Activated CD4-positive, alpha-beta memory T cell treated with anti-CD3 and anti-CD28 coated beads for 36 hours (primary cell): ENCODE data around the gene CRYBB3. TPM values are rescaled to one million over a fixed set of nuclear protein-coding genes. Genes with fewer than 3 reads are reported as not detected.
A peak's percentile ranks its signal among the peaks of the same experiment; 100 is the strongest.
"Not testable (repeated sequence)": the region's sequence is repeated elsewhere in the genome, so short reads cannot be mapped to it uniquely, and the experiment has no call there.

ENCODE experiments used
- CTCF ChIA-PET: fragments of 350-600 bp; sonication (Branson Sonifier 250); formaldehyde crosslinking; loops from one replicate; lab custom pipeline; 2021; ENCODE audit warnings: antibody characterized with exemption, inconsistent platforms; lab: Charles Lee
- POLR2A ChIA-PET: fragments of 350-600 bp; sonication (Branson Sonifier 250); formaldehyde crosslinking; loops from one replicate; lab custom pipeline; 2021; ENCODE audit warnings: antibody characterized with exemption; lab: Charles Lee
- DNase-seq: peaks from one replicate; pipeline ENCODE4 v3.0.0-alpha.2; 2020
- H3K27ac Mint-ChIP-seq: one replicate; pipeline ENCODE4 v1.8.0; 2021; ENCODE audit warnings: mixed read lengths
- H3K27me3 Mint-ChIP-seq: one replicate; pipeline ENCODE4 v1.8.0; 2021; ENCODE audit warnings: mixed read lengths
- H3K36me3 Mint-ChIP-seq: one replicate; pipeline ENCODE4 v1.8.0; 2021; ENCODE audit warnings: mixed read lengths
- H3K4me1 Mint-ChIP-seq: one replicate; pipeline ENCODE4 v1.8.0; 2021; ENCODE audit warnings: low read depth, mixed read lengths
- H3K4me3 Mint-ChIP-seq: one replicate; pipeline ENCODE4 v1.8.0; 2021; ENCODE audit warnings: mild to moderate bottlenecking, mixed read lengths
- H3K9me3 Mint-ChIP-seq: one replicate; pipeline ENCODE4 v1.8.0; 2021; ENCODE audit warnings: mixed read lengths
- intact Hi-C: fragments of 100-400 bp; cut with micrococcal nuclease; formaldehyde crosslinking; loops from one replicate; pipeline ENCODE4 v1.15.1; 2023
- total RNA-seq, 2 experiments: library from RNA; stranded (reverse); gene quantifications; one replicate each; pipeline ENCODE4 v1.2.3, GENCODE V29; 2021

The CRYBB3 gene
- total RNA-seq, 2 experiments from 2014 or later: 0.27 to 0.43 TPM

GRCh38 chr22:25177226-25177625 lies 22.4 kb upstream of the CRYBB3 start:
- no peak for DNase-seq
- no peak overlapping the region for H3K4me3 Mint-ChIP-seq
- no peaks in the 10 kb centered on the region for H3K27me3 Mint-ChIP-seq
- H3K36me3 Mint-ChIP-seq: peaks cover 16% of the 10 kb centered on the region
- POLR2A ChIA-PET: no interaction called here
- CTCF ChIA-PET: interaction anchor here (1.0 kb wide), 1 partner anchor 59 kb away, joined by 3 read pairs; no protein-coding TSS in a partner anchor
- intact Hi-C loops: no loop called here
- no peaks in the 10 kb centered on the region for H3K4me1 Mint-ChIP-seq
- H3K9me3 Mint-ChIP-seq: peaks cover 9% of the 10 kb centered on the region
- H3K27ac Mint-ChIP-seq: no peak overlapping the region

GRCh38 chr22:25177895-25178294 lies 21.8 kb upstream of the CRYBB3 start:
- intact Hi-C loops: no loop called here
- Mint-ChIP-seq H3K27ac (no peak overlapping the region), H3K4me1 (no peaks in the 10 kb centered on the region), H3K4me3 (no peak overlapping the region), H3K27me3 (no peaks in the 10 kb centered on the region), H3K36me3 (peaks cover 16% of the 10 kb centered on the region), H3K9me3 (peaks cover 9% of the 10 kb centered on the region)
- no peak for DNase-seq
- POLR2A ChIA-PET: no interaction called here
- CTCF ChIA-PET: no interaction called here

GRCh38 chr22:25178348-25178747 lies 21.3 kb upstream of the CRYBB3 start:
- peaks cover 16% of the 10 kb centered on the region for H3K36me3 Mint-ChIP-seq
- H3K4me3 Mint-ChIP-seq, H3K9me3 Mint-ChIP-seq, POLR2A ChIA-PET, H3K4me1 Mint-ChIP-seq, CTCF ChIA-PET, H3K27me3 Mint-ChIP-seq, H3K27ac Mint-ChIP-seq, intact Hi-C loops: not testable (repeated sequence)
- peak; percentile 13 for DNase-seq

GRCh38 chr22:25178869-25179631 lies 20.6 kb upstream of the CRYBB3 start:
- POLR2A ChIA-PET, intact Hi-C loops, DNase-seq, H3K4me1 Mint-ChIP-seq, H3K27ac Mint-ChIP-seq, H3K27me3 Mint-ChIP-seq, H3K9me3 Mint-ChIP-seq, H3K4me3 Mint-ChIP-seq: not testable (repeated sequence)
- peaks cover 16% of the 10 kb centered on the region for H3K36me3 Mint-ChIP-seq
- CTCF ChIA-PET: interaction anchor here (1.0 kb wide), 1 partner anchor 23 kb away, joined by 5 read pairs; no protein-coding TSS in a partner anchor

GRCh38 chr22:25182131-25183110 lies 17.2 kb upstream of the CRYBB3 start:
- Mint-ChIP-seq H3K27ac (no peak overlapping the region), H3K27me3 (no peaks in the 10 kb centered on the region), H3K4me1 (no peaks in the 10 kb centered on the region), H3K9me3 (peaks cover 9% of the 10 kb centered on the region), H3K4me3 (no peak overlapping the region), H3K36me3 (peaks cover 11% of the 10 kb centered on the region)
- intact Hi-C loops: no loop called here
- POLR2A ChIA-PET: no interaction called here
- no peak for DNase-seq
- CTCF ChIA-PET: interaction anchor here (1.5 to 1.6 kb wide), 2 partner anchors 20 to 101 kb away, joined by 3 to 5 read pairs; no protein-coding TSS in a partner anchor

GRCh38 chr22:25183949-25184619 lies 15.6 kb upstream of the CRYBB3 start:
- H3K27ac Mint-ChIP-seq: no peak overlapping the region
- no peaks in the 10 kb centered on the region for H3K27me3 Mint-ChIP-seq
- CTCF ChIA-PET: interaction anchor here (1.6 kb wide), 1 partner anchor 103 kb away, joined by 3 read pairs; no protein-coding TSS in a partner anchor
- H3K9me3 Mint-ChIP-seq: peaks cover 9% of the 10 kb centered on the region
- no peaks in the 10 kb centered on the region for H3K4me1 Mint-ChIP-seq
- POLR2A ChIA-PET: no interaction called here
- peaks cover 9% of the 10 kb centered on the region for H3K36me3 Mint-ChIP-seq
- intact Hi-C loops: no loop called here
- no peak overlapping the region for H3K4me3 Mint-ChIP-seq
- DNase-seq: no peak

- CTCF ChIA-PET: interaction anchor here (1.2 kb wide), 1 partner anchor 17 kb away, joined by 11 read pairs; no protein-coding TSS in a partner anchor
- Mint-ChIP-seq H3K4me1 (no peaks in the 10 kb centered on the region), H3K4me3 (no peak overlapping the region), H3K27me3 (no peaks in the 10 kb centered on the region), H3K36me3 (no peaks in the 10 kb centered on the region), H3K9me3 (no peaks in the 10 kb centered on the region), H3K27ac (no peak overlapping the region)
- intact Hi-C loops: no loop called here
- no peak for DNase-seq
- POLR2A ChIA-PET: no interaction called here
Measured at GRCh38 chr22:25186140-25186539, 13.5 kb upstream of the CRYBB3 start.

GRCh38 chr22:25187469-25187868 lies 12.2 kb upstream of the CRYBB3 start:
- H3K9me3 Mint-ChIP-seq: no peaks in the 10 kb centered on the region
- H3K27ac Mint-ChIP-seq: no peak overlapping the region
- H3K36me3 Mint-ChIP-seq: no peaks in the 10 kb centered on the region
- no peak overlapping the region for H3K4me3 Mint-ChIP-seq
- POLR2A ChIA-PET: no interaction called here
- DNase-seq: no peak
- H3K27me3 Mint-ChIP-seq: no peaks in the 10 kb centered on the region
- CTCF ChIA-PET: interaction anchor here (2.8 kb wide), 1 partner anchor 14 kb away, joined by 12 read pairs; no protein-coding TSS in a partner anchor
- intact Hi-C loops: no loop called here
- no peaks in the 10 kb centered on the region for H3K4me1 Mint-ChIP-seq

GRCh38 chr22:25192406-25192805 lies 7.3 kb upstream of the CRYBB3 start:
- ChIA-PET CTCF (interaction anchor here (1.1 to 1.6 kb wide), 3 partner anchors 9 to 111 kb away, joined by 3 to 10 read pairs (median 5); no protein-coding TSS in a partner anchor), POLR2A (no interaction called here)
- H3K9me3 Mint-ChIP-seq: no peaks in the 10 kb centered on the region
- intact Hi-C loops: no loop called here
- no peak overlapping the region for H3K4me3 Mint-ChIP-seq
- H3K27ac Mint-ChIP-seq: no peak overlapping the region
- H3K36me3 Mint-ChIP-seq: no peaks in the 10 kb centered on the region
- no peak for DNase-seq
- H3K27me3 Mint-ChIP-seq: no peaks in the 10 kb centered on the region
- H3K4me1 Mint-ChIP-seq: no peaks in the 10 kb centered on the region

GRCh38 chr22:25193130-25193529 lies 6.5 kb upstream of the CRYBB3 start:
- intact Hi-C loops: no loop called here
- DNase-seq: no peak
- Mint-ChIP-seq H3K36me3 (no peaks in the 10 kb centered on the region), H3K4me3 (no peak overlapping the region), H3K4me1 (no peaks in the 10 kb centered on the region), H3K27ac (no peak overlapping the region), H3K27me3 (no peaks in the 10 kb centered on the region), H3K9me3 (no peaks in the 10 kb centered on the region)
- ChIA-PET CTCF (interaction anchor here (1.1 to 1.6 kb wide), 2 partner anchors 9 to 112 kb away, joined by 3 to 10 read pairs; no protein-coding TSS in a partner anchor), POLR2A (no interaction called here)

GRCh38 chr22:25193548-25193947 lies 6.1 kb upstream of the CRYBB3 start:
- POLR2A ChIA-PET: no interaction called here
- no peaks in the 10 kb centered on the region for H3K4me1 Mint-ChIP-seq

More at GRCh38 chr22:25193548-25193947, 6.1 kb upstream of the CRYBB3 start:
- H3K9me3 Mint-ChIP-seq: no peaks in the 10 kb centered on the region
- intact Hi-C loops: no loop called here
- no peaks in the 10 kb centered on the region for H3K27me3 Mint-ChIP-seq
- no peak overlapping the region for H3K27ac Mint-ChIP-seq
- H3K4me3 Mint-ChIP-seq: no peak overlapping the region
- CTCF ChIA-PET: interaction anchor here (1.6 kb wide), 1 partner anchor 9 kb away, joined by 10 read pairs; no protein-coding TSS in a partner anchor
- DNase-seq: no peak
- H3K36me3 Mint-ChIP-seq: no peaks in the 10 kb centered on the region
